Erythroblast (primary cell): ENCODE data around the gene LENG9.

Experiments
- GATA1 ChIP-seq: IDR thresholded peaks from 2 replicates; pipeline ENCODE4 v1.6.1; 2011; ENCODE audit warnings: low read depth, mild to moderate bottlenecking, control low read depth, low read length, moderate library complexity
- POLR2A ChIP-seq: IDR thresholded peaks from 2 replicates; pipeline ENCODE4 v1.6.1; 2011; ENCODE audit warnings: mild to moderate bottlenecking, low read length

- no peak for TF ChIP-seq POLR2A
- no peak for TF ChIP-seq GATA1
Measured at GRCh38 chr19:54427586-54427985, 36.0 kb downstream of the LENG9 start.
